Fibroblast of pulmonary artery (primary cell): ENCODE measurements around the gene RABL3.

Source experiments
- DNase-seq: peaks from one replicate; pipeline ENCODE4 v3.0.0-alpha.2; 2010; ENCODE audit warnings: low read depth
- H3K4me3 ChIP-seq: replicated peaks from 2 replicates; pipeline ENCODE4 v1.5.1; 2011; ENCODE audit warnings: low read depth, mild to moderate bottlenecking, control low read depth, low read length, moderate library complexity
- TF ChIP-seq, protein P1 (sequence below): IDR thresholded peaks from 2 replicates; pipeline ENCODE4 v1.5.1; 2011; ENCODE audit warnings: mild to moderate bottlenecking, control low read depth, low read length, inconsistent platforms; ENCODE audit errors: missing control alignments

RABL3 gene

DNA sequence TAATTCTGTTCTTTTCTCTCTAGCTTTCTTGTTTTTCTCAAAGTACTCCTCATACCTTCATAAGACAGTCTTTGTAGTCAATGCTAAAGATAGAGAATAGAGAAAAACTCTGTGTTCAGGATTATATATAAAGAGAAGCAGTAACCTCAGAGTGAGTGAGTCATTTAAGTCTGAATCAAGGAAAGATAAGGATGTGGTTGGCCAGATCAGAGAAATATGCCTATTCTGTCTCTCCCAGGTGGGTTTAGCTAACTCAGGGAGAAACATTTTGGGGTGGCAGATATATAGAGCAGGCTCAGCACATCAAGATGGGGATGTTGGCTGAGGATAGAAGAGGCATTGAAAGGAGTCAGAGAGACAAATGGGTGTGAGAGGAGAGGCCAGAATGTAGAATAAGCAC lies 31.6 kb upstream of the RABL3 start:
- TF ChIP-seq, protein P1, sequence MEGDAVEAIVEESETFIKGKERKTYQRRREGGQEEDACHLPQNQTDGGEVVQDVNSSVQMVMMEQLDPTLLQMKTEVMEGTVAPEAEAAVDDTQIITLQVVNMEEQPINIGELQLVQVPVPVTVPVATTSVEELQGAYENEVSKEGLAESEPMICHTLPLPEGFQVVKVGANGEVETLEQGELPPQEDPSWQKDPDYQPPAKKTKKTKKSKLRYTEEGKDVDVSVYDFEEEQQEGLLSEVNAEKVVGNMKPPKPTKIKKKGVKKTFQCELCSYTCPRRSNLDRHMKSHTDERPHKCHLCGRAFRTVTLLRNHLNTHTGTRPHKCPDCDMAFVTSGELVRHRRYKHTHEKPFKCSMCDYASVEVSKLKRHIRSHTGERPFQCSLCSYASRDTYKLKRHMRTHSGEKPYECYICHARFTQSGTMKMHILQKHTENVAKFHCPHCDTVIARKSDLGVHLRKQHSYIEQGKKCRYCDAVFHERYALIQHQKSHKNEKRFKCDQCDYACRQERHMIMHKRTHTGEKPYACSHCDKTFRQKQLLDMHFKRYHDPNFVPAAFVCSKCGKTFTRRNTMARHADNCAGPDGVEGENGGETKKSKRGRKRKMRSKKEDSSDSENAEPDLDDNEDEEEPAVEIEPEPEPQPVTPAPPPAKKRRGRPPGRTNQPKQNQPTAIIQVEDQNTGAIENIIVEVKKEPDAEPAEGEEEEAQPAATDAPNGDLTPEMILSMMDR, result no peak
- H3K4me3 ChIP-seq, result no peak overlapping the region
- DNase-seq, result peak; percentile 28

DNA sequence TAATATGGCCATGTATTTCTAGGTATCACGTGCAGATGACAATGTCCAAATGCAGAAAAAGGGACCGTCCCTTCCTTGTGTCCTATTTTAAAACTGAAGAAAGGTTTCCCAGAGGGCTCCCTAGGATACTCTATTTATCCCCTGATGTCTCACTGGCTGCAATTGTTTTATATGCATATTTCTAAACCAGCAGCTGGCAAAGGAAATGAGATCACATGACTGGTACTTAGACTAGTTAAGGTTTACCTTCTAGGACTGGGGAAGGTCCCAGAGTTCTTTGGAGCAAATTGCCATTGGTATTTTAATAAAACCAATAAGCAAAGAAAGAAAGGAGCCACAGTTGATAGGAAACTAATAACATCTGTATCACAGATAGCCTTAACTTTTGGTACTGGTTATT lies 29.8 kb upstream of the RABL3 start:
- DNase-seq, result no peak
- TF ChIP-seq, protein P1, result no peak
- H3K4me3 ChIP-seq, result no peak overlapping the region

DNA sequence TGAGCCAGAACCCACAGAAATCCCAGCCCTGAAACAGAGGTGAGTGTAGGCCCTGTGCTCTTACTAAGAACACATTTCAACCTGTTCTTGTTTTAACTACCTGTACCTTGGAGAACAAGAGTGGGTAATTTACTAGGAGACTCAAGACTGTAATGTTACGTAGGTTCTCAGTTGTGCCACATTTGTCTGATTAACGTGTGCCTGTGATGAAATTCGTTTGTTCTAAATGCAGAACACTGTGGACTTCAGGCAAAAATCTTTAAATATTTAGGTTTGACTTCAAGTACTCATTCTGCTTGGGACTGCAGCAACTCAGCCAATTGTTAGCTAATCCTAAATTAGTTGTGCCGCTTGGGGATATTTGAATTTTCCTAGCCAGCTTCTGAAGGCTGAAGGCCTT lies 28.6 kb upstream of the RABL3 start:
- TF ChIP-seq, protein P1, result no peak

DNA sequence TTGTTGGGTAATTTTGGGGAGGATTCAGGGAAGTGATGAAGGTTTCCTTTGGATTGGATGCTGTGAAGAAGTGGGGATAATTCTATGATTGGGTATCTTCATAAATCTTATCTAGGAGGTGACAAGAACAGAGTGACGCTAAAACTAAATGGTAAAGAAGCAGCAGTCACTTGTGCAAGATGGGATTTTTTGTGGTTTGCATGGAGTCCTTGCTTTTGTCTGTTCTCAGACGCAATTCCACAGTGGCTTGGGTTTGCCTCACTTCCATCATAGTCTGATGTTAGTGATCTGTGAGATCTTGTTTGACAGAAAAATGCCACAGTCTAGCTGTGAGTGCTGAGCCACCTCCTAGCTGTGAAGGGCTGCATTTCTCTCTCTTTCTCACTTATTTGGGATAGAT lies 27.1 kb upstream of the RABL3 start:
- DNase-seq, result no peak
- H3K4me3 ChIP-seq, result no peak overlapping the region
- TF ChIP-seq, protein P1, result no peak

More for the DNA sequence above, 28.6 kb upstream of the RABL3 start:
- DNase-seq, result no peak
- no peak overlapping the region for H3K4me3 ChIP-seq

DNA sequence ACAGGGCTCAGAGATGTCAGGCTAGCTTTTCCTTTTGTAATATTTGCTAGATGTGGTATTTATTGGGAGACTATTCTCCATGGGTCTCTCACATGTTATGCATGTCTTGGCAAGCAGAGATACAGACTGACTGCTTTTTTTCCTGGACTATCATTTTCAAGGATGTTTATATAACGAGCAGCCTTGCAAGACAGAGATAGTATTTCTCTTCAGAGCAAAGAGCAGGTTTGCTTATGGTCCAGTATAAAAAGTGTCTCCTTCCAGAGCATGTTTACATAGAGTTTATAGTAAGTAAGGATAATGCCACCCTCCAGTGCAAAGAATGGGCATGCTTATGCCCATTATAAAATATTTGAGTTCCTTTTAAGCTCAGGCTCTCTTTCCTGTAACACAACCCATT lies 24.8 kb upstream of the RABL3 start:
- no peak overlapping the region for H3K4me3 ChIP-seq
- DNase-seq, result peak; percentile 3
- TF ChIP-seq, protein P1, result no peak

DNA sequence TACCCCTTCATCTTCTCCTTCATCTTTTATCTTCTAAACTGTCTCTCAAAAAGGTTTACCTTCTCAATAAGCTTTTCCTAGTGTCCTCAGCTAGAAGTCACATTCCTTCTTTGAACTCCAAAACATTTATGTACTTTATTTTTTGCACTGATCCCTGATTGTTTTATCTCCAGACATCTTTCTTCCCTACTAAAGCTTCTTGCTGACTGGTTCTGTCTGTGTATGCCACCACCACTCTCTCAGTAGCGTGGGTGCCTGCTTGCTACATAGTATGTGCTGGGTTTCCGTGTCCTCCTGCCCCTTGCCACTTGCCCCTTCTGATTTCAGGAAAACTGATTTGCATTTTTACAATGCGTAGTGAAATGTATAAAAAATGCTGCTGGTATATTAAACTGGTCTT lies 24.3 kb upstream of the RABL3 start:
- H3K4me3 ChIP-seq, result no peak overlapping the region
- DNase-seq, result no peak
- TF ChIP-seq, protein P1, result no peak

DNA sequence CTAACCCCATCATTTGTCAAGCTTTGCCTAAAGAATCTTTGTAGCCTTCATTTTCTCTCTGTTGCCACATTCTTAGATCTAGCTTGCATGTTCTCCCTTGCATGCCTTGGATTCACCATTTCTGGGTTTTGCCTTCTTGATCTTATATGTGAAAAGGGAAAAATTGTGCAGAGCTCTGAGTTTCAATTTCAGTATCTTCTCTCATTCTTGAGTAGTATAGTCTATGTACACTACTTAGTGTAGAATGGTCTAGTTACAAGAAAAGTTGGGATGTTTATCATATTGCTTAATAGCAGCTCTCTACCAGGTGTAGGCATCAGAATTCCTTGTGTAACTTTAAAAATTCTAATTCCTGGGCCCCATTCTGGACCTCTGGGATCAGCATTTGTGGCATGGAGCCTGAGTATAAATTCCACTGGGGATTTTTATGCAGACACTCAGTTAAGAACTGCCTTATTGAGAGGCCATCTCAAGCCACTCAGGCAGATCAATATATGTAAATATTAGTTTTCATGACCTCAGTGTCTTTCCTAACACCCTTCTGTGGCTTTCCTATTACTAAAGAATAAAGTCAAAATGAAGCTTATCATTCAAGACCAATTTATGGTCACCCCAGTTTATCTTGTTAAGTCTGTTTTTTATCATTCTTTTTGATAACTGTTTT lies 23.6 kb upstream of the RABL3 start:
- TF ChIP-seq, protein P1, result no peak
- DNase-seq, result no peak
- H3K4me3 ChIP-seq, result no peak overlapping the region
